IPS-18c (cell line): ENCODE measurements around the gene CDCP2.
"Not testable (repeated sequence)": the region's sequence is repeated elsewhere in the genome, so short reads cannot be mapped to it uniquely, and the experiment has no call there.

Experiments used
- H3K4me3 ChIP-seq: 2 replicates; pipeline ENCODE4 v1.7.0; 2013; ENCODE audit warnings: low read depth, mild to moderate bottlenecking, low read length, moderate library complexity; ENCODE audit not compliant: insufficient read depth
- H3K9me3 ChIP-seq: one replicate; pipeline ENCODE4 v1.6.1; 2013; ENCODE audit warnings: mild to moderate bottlenecking, low read length, moderate library complexity; ENCODE audit not compliant: control insufficient read depth, insufficient read depth

CDCP2 gene

GRCh38 chr1:54110996-54111395 lies 41.8 kb downstream of the CDCP2 start:
- Histone ChIP-seq H3K4me3 (no peak overlapping the region), H3K9me3 (no peaks in the 10 kb centered on the region)

- Histone ChIP-seq H3K4me3 (no peak overlapping the region), H3K9me3 (no peaks in the 10 kb centered on the region)
Observed at GRCh38 chr1:54109129-54110090, 43.4 kb downstream of the CDCP2 start.

DNA sequence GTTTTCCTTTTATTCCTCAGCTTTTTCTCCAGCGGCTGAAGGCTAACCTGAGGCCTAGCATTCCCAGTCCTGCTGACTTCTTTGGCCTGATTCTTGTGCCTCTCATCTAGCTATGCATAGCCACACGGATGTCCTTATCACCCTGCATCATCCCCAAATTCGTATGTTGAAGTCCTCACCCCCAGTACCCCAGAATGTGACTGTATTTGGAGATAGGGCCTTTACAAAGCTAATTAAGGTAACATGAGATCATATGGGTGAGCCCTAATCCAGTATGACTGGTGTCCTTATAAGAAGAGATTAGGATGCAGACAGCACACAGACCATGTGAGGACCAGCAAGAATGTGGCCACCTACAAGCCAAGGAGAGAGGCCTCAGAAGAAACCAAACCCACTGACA lies 44.6 kb downstream of the CDCP2 start:
- H3K9me3 ChIP-seq: no peaks in the 10 kb centered on the region
- no peak overlapping the region for H3K4me3 ChIP-seq

DNA sequence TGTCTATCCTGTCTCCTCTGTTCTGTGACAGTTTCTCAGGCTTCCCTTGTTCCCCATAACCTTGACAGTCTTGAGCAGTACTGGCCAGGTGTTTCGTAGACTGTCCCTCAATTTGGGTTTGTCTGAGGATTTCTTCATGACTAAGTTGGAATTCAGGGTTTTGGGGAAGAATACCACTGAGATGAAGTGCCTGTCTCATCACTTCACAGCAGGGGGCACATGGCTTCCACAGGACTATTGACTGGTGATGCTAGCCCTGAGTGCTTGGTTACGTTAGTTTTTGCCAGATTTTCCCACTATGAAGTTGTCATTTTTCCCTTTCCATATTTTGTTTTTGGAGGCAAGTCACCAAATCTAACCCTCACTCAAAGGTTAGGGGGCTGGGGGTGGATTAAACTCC lies 45.7 kb downstream of the CDCP2 start:
- H3K4me3 ChIP-seq: no peak overlapping the region

DNA sequence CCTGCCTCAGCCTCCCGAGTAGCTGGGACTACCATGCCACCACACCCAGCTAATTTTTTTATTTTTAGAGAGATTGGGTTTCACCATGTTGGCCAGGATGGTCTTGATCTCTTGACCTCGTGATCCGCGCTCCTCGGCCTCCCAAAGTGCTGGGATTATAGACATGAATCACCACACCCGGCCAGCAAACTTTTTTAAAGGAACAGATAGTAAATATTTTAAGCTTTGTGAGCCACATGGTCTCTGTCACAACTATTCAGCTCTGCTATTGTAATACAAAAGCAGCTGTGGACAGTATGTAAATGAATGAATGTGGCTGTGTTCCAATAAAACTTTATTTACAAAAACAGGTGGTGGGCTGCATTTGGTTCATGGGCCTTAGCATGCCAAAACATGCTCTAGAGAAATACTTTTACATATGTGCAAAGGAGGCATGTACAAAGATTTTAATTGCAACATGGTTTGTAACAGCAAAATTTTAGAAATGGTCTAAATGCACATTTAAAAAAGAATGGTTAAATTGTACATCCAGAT lies 47.0 kb downstream of the CDCP2 start:
- H3K4me3 ChIP-seq: no peak overlapping the region
- H3K9me3 ChIP-seq: no peaks in the 10 kb centered on the region

More for the DNA sequence above, 45.7 kb downstream of the CDCP2 start:
- H3K9me3 ChIP-seq: no peaks in the 10 kb centered on the region

- Histone ChIP-seq H3K9me3 (no peaks in the 10 kb centered on the region), H3K4me3 (no peak overlapping the region)
Observed at GRCh38 chr1:54105080-54105479, 47.7 kb downstream of the CDCP2 start.

DNA sequence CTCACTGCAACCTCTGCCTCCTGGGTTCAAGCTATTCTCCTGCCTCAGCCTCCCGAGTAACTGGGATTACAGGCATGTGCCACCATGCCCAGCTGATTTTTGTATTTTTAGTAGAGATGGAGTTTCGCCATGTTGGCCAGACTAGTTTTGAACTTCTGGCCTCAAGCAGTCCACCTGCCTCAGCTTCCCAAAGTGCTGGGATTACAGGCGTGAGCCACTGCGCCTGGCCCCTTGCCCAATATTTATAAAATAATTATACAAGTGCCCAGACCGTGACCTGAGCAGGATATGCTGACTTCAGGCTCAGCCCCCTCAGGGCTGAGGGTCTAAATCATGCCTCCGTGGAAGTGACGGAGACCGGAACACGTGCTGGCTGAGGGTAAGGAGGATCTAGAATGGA lies 48.2 kb downstream of the CDCP2 start:
- not testable (repeated sequence) for H3K9me3 ChIP-seq, H3K4me3 ChIP-seq

GRCh38 chr1:54103414-54103813 lies 49.4 kb downstream of the CDCP2 start:
- Histone ChIP-seq H3K9me3 (no peaks in the 10 kb centered on the region), H3K4me3 (no peak overlapping the region)

- no peaks in the 10 kb centered on the region for H3K9me3 ChIP-seq
- no peak overlapping the region for H3K4me3 ChIP-seq
Observed at GRCh38 chr1:54100500-54100899, 52.3 kb downstream of the CDCP2 start.

GRCh38 chr1:54099061-54099610 lies 53.7 kb downstream of the CDCP2 start:
- no peak overlapping the region for H3K4me3 ChIP-seq

DNA sequence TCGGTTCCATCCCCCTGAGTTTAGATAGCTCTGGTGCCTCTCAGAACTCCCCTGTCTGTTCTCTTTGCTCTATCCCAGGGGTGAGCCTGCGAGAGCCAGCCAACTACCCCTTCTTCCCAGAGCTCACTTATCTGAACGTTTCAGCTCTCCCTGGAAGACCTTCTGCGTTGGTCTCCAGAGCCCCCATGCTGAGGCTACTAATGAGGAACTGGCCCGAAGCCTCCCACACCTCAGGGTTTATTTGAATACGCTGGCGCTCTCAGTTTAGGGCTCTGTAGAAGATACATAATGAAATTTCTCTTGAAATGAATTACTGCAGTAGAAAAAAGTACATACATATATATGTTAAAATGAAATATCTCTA lies 55.9 kb downstream of the CDCP2 start:
- Histone ChIP-seq H3K4me3 (no peak overlapping the region), H3K9me3 (no peaks in the 10 kb centered on the region)

More at GRCh38 chr1:54099061-54099610, 53.7 kb downstream of the CDCP2 start:
- no peaks in the 10 kb centered on the region for H3K9me3 ChIP-seq

DNA sequence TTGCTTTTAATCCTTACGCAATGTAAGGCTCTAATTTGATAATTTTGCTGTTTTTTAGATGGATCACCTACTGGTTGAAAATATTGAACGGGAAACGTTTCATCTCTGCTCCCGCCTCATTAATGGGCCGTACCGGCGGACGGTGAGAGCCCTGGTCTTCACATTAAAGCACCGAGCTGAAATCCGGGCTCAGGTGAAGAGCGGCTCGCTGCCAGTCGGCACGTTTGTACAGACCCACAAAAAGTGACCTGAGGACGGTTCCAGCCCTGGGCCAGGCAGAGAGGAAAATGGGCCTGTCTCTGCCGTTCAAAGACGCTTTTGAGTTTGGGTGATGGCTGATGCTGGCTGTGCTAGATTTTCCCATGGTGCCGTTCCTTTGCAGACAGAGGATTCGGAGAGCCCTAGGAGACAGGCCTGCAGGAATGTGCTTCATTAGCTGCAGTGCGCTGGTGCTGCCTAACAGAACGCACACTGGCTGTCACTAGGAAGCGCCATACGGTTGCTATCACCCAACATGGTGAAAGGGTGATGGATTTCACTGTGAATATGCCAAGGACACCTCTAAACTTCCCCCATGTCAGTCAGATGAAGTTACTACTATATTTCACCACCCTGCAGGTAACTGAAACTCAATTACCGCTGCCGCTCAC lies 56.4 kb downstream of the CDCP2 start:
- Histone ChIP-seq H3K9me3 (no peaks in the 10 kb centered on the region), H3K4me3 (no peak overlapping the region)

DNA sequence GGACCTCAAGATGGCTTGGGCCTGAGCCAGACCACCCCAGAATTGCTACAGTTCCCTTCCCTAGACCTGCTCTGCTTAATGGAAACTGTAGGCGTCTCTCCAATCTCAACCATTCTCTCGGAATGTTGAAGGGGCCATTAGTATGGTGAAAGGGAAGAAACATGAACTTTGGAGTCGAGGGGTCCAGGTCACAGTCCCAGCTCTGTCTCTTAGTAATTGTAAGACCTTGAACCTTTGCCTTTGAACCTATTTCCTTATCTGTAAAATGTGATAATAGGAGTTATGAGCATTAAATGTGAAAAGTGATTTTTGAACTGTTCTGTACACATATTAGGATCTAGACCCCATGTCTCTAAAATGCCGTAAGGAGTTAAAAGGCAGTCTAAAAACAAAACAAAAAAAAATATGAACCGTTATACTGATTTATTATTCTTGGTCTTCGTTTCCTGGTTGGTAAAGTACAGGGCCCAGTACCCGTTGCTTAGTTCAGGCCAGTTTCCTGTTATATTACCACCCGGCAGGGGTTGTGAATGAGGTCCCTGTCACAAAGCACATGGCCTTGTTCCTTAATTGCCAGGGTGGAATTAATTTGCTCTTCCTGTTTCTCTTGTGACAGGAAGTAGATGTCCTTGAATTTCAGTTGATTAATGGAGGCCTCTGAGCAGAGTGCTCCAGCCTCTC lies 57.1 kb downstream of the CDCP2 start:
- no peaks in the 10 kb centered on the region for H3K9me3 ChIP-seq
- H3K4me3 ChIP-seq: no peak overlapping the region

DNA sequence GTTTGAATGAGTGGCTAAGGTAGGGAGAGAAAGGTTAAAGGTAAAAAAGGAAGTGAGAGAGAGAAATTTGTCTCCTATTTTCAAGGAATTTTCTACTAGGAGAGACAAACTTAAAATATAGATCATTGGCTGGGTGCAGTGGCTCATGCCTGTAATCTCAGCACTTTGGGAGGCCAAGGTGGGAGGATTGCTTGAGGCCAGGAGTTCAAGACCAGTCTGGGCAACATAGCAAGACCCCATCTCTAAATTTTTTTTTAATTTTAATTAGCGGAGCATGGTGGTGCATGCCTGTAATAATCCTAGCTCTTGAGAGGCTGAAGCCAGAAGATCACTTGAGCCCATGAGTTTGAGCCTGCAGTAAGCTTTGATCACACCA lies 58.1 kb downstream of the CDCP2 start:
- not testable (repeated sequence) for H3K4me3 ChIP-seq, H3K9me3 ChIP-seq

GRCh38 chr1:54094001-54094729 lies 58.6 kb downstream of the CDCP2 start:
- Histone ChIP-seq H3K4me3 (no peak overlapping the region), H3K9me3 (no peaks in the 10 kb centered on the region)

DNA sequence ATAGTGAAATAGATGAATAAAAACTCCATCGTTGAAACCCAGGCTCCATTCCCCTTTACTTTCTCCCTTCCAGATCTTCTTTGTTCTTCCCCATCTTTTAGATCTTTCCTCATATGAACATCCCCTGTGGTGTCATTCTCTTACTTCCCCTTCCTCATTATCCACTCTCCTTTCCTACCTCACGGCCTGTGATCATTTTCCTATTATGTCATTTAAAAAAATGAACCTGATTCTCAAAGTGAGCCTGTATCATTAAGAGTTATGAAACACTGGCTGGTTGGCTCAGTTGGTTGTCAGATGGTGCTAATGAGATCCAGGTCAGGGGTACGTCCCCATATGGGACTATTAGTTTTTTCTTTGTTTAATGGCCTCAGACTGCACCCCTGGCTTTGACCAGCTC lies 61.1 kb downstream of the CDCP2 start:
- H3K4me3 ChIP-seq: no peak overlapping the region

GRCh38 chr1:54088385-54088784 lies 64.4 kb downstream of the CDCP2 start:
- Histone ChIP-seq H3K9me3 (no peaks in the 10 kb centered on the region), H3K4me3 (no peak overlapping the region)

More for the DNA sequence above, 61.1 kb downstream of the CDCP2 start:
- H3K9me3 ChIP-seq: no peaks in the 10 kb centered on the region
